ENCODE measurements around the gene IDH3A. TPM values are rescaled to one million over a fixed set of nuclear protein-coding genes. Genes with fewer than 3 reads are reported as not detected.

Gene IDH3A
- polyA plus RNA-seq, 2 of the 4 experiments (the other 2 are of a cell fraction) = 85.6 to 149 TPM

DNA sequence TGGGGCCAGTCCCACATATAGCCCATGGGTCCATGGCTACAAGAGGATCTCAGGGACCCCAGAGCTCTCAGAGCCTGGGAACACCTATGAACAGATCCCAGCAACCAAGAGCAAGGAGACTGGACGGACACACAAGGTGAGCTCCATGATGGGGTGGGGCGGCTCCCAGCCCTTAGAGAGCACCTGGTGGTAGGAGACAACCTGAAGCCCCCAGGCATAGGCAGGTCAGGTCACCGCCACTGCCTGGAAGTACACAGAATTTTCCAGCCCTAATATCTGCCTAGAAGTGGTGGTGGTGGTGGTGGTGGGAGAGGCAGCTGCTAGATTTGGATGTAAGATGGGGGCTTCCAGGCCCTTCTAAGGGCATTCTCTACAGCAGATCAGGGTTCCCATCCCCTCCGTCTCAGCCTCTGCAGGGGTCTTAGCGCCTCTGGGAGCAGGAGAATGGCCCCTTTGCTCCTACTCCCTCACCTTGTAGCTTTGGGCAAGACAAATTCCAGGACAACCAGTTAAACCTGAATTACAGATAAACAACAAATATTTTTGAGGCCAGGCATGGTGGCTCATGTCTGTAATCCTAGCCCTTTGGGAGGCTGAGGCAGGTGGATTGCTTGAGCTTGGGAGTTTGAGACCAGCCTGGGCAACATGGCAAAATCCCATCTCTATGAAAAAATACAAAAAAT, 47.6 kb upstream of the IDH3A start:
- CTCF ChIA-PET = interaction anchor here (1.0 to 5.4 kb wide), 11 partner anchors 8 to 143 kb away, joined by 3 to 37 read pairs (median 9); partner anchors contain the start of gene SH2D7
- no peak; a peak in 1 of 6 replicates for ATAC-seq
- no peaks in the 10 kb centered on the region for H3K9me3 ChIP-seq
- H3K4me2 ChIP-seq = no peak overlapping the region
- no peak for DNase-seq (ENCODE audit: low read depth in 1 of 2, low spot score in 1 of 2)
- POLR2A ChIA-PET = no interaction called here
- FAIRE-seq = no peak
- no peak overlapping the region for H3K4me3 ChIP-seq
- no peaks in the 10 kb centered on the region for H3K4me1 ChIP-seq
- 84% methylated on average over 5 of the region's 5 CpGs for WGBS (ENCODE audit: missing lambda C conversion rate)
- no peak for TF ChIP-seq MAZ (IDR thresholded peaks at IDR 0.05; ENCODE audit: borderline replicate concordance, low read depth, low read length)
- no peak for TF ChIP-seq HOXA7 (CRISPR knock-in tag; IDR thresholded peaks at IDR 0.05)
- TF ChIP-seq CHD4 (IDR thresholded peaks at IDR 0.05; ENCODE audit: borderline replicate concordance) = no peak
- TF ChIP-seq EHMT2 (IDR thresholded peaks at IDR 0.05; ENCODE audit: low read depth) = no peak
- no peak for TF ChIP-seq HOXB5 (CRISPR knock-in tag; IDR thresholded peaks at IDR 0.05)
- TF ChIP-seq, protein P1, sequence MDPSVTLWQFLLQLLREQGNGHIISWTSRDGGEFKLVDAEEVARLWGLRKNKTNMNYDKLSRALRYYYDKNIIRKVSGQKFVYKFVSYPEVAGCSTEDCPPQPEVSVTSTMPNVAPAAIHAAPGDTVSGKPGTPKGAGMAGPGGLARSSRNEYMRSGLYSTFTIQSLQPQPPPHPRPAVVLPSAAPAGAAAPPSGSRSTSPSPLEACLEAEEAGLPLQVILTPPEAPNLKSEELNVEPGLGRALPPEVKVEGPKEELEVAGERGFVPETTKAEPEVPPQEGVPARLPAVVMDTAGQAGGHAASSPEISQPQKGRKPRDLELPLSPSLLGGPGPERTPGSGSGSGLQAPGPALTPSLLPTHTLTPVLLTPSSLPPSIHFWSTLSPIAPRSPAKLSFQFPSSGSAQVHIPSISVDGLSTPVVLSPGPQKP (IDR thresholded peaks at IDR 0.05; ENCODE audit: low read depth, low read length) = no peak
- no peak for TF ChIP-seq MYC (IDR thresholded peaks at IDR 0.05; ENCODE audit: borderline replicate concordance, low read length)
- TF ChIP-seq ZFP36 (IDR thresholded peaks at IDR 0.05; ENCODE audit: borderline replicate concordance, partially characterized antibody) = no peak
- H3K27ac ChIP-seq = no peak overlapping the region

DNA sequence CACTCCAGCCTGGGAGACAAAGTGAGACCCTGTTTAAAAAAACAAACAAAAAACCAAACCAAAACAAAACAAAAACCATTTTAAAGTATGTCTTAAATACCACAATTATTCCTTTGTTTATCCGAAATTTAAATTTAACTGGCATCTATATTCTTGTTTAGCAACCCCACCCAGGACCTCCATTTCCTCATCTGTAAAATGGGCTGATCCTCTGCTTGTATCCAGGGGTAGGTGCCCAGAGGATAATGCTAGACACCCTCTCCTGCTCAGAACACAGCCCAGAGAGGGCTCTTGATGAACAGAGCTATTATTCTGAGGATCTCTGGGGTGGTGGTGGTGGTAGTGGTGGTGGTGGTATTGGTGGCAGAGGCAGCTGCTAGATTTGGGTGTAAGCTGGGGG, 47.0 kb upstream of the IDH3A start:
- TF ChIP-seq ZC3H11A (IDR thresholded peaks at IDR 0.05) (no peak), ZNF302 (CRISPR knock-in tag; IDR thresholded peaks at IDR 0.05) (no peak), NPAS2 (CRISPR knock-in tag; IDR thresholded peaks at IDR 0.05; ENCODE audit: borderline replicate concordance) (no peak), CBX2 (IDR thresholded peaks at IDR 0.05; ENCODE audit: borderline replicate concordance, low read depth) (no peak), HOXB5 (CRISPR knock-in tag; IDR thresholded peaks at IDR 0.05) (no peak), RAD21 (conservative IDR thresholded peaks at IDR 0.05 in 1 of 2, IDR thresholded peaks at IDR 0.05 in 1 of 2) (no peak), MAZ (IDR thresholded peaks at IDR 0.05; ENCODE audit: borderline replicate concordance, low read depth, low read length) (no peak), JUN (IDR thresholded peaks at IDR 0.05) (no peak), MYC (IDR thresholded peaks at IDR 0.05; ENCODE audit: borderline replicate concordance, low read length) (no peak), EP300 (IDR thresholded peaks at IDR 0.05) (no peak)
- TF ChIP-seq, protein P2, sequence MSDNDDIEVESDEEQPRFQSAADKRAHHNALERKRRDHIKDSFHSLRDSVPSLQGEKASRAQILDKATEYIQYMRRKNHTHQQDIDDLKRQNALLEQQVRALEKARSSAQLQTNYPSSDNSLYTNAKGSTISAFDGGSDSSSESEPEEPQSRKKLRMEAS (IDR thresholded peaks at IDR 0.05) = no peak
- TF ChIP-seq, protein P3, sequence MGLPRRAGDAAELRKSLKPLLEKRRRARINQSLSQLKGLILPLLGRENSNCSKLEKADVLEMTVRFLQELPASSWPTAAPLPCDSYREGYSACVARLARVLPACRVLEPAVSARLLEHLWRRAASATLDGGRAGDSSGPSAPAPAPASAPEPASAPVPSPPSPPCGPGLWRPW (IDR thresholded peaks at IDR 0.05) = no peak
- TF ChIP-seq, protein P4, sequence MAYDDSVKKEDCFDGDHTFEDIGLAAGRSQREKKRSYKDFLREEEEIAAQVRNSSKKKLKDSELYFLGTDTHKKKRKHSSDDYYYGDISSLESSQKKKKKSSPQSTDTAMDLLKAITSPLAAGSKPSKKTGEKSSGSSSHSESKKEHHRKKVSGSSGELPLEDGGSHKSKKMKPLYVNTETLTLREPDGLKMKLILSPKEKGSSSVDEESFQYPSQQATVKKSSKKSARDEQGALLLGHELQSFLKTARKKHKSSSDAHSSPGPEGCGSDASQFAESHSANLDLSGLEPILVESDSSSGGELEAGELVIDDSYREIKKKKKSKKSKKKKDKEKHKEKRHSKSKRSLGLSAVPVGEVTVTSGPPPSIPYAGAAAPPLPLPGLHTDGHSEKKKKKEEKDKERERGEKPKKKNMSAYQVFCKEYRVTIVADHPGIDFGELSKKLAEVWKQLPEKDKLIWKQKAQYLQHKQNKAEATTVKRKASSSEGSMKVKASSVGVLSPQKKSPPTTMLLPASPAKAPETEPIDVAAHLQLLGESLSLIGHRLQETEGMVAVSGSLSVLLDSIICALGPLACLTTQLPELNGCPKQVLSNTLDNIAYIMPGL (CRISPR knock-in tag; IDR thresholded peaks at IDR 0.05; ENCODE audit: borderline replicate concordance) = no peak
- POLR2A ChIA-PET = no interaction called here
- H3K4me2 ChIP-seq = no peak overlapping the region
- H3K4me3 ChIP-seq = no peak overlapping the region
- DNase-seq (ENCODE audit: low read depth in 1 of 2, low spot score in 1 of 2) = no peak
- ATAC-seq = no peak
- no peaks in the 10 kb centered on the region for H3K4me1 ChIP-seq
- H3K9me3 ChIP-seq = no peaks in the 10 kb centered on the region
- CTCF ChIA-PET = interaction anchor here (1.0 to 5.4 kb wide), 7 partner anchors 8 to 143 kb away, joined by 3 to 37 read pairs (median 18); partner anchors contain the start of gene SH2D7
- no peak for FAIRE-seq
- H3K27ac ChIP-seq = no peak overlapping the region
- WGBS (ENCODE audit: missing lambda C conversion rate) = 15% methylated on average over 1 of the region's 1 CpG

DNA sequence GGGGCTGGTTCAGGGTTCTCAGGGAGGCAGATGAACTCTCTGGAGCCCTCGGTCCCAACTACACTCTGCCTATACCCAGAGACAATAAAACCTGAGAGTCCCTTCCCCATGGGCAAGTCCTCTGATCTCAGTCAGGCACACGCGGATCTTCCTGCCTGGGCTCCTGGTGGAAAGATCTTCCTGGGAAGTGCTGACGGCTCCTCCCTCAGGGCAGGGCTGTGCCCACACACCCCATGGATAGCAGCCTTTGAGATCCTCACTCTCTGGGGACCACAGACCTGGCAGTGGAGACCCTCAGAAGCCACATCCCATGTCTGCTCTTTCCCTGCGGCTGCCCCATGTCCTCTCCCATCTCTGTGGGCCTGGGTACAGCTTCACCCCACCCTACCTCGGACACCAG, 46.4 kb upstream of the IDH3A start:
- POLR2A ChIA-PET = no interaction called here
- WGBS (ENCODE audit: missing lambda C conversion rate) = 76% methylated on average over 6 of the region's 6 CpGs
- TF ChIP-seq, protein P3 (IDR thresholded peaks at IDR 0.05) = no peak
- TF ChIP-seq POLR2A (IDR thresholded peaks at IDR 0.05; ENCODE audit: low read length) (no peak), GATA3 (IDR thresholded peaks at IDR 0.05; ENCODE audit: borderline replicate concordance) (no peak), ZC3H11A (IDR thresholded peaks at IDR 0.05) (no peak), HOXA7 (CRISPR knock-in tag; IDR thresholded peaks at IDR 0.05) (no peak), MYC (IDR thresholded peaks at IDR 0.05; ENCODE audit: borderline replicate concordance, low read length) (no peak), NFE2L2 (conservative IDR thresholded peaks at IDR 0.05; ENCODE audit: low read length) (no peak), TFCP2L1 (CRISPR knock-in tag; IDR thresholded peaks at IDR 0.05) (no peak), MAFK (IDR thresholded peaks at IDR 0.05; ENCODE audit: partially characterized antibody) (no peak)
- TF ChIP-seq, protein P5, sequence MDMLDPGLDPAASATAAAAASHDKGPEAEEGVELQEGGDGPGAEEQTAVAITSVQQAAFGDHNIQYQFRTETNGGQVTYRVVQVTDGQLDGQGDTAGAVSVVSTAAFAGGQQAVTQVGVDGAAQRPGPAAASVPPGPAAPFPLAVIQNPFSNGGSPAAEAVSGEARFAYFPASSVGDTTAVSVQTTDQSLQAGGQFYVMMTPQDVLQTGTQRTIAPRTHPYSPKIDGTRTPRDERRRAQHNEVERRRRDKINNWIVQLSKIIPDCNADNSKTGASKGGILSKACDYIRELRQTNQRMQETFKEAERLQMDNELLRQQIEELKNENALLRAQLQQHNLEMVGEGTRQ (IDR thresholded peaks at IDR 0.05) = no peak
- TF ChIP-seq, protein P4 (CRISPR knock-in tag; IDR thresholded peaks at IDR 0.05; ENCODE audit: borderline replicate concordance) = no peak
- TF ChIP-seq, protein P2 (IDR thresholded peaks at IDR 0.05) = no peak

More for the DNA sequence above, 46.4 kb upstream of the IDH3A start:
- CTCF ChIA-PET = interaction anchor here (1.0 to 5.4 kb wide), 8 partner anchors 11 to 144 kb away, joined by 3 to 37 read pairs (median 14); partner anchors contain the start of gene SH2D7
- no peak overlapping the region for H3K27ac ChIP-seq
- no peak overlapping the region for H3K4me3 ChIP-seq
- H3K4me2 ChIP-seq = no peak overlapping the region
- ATAC-seq (no peak; a peak in 1 of 6 replicates), DNase-seq (ENCODE audit: low read depth in 1 of 2, low spot score in 1 of 2) (no peak), FAIRE-seq (no peak)
- H3K4me1 ChIP-seq = no peaks in the 10 kb centered on the region
- no peaks in the 10 kb centered on the region for H3K9me3 ChIP-seq
